ENCODE results near the gene CYP3A7.
"Not testable (repeated sequence)": the region's sequence is repeated elsewhere in the genome, so short reads cannot be mapped to it uniquely, and the experiment has no call there.

GRCh38 chr7:99690918-99691317 is 44.1 kb downstream of the CYP3A7 start:
- TF ChIP-seq POLR2A (IDR thresholded peaks at IDR 0.05; ENCODE audit: low read depth, low read length); PAX5 (IDR thresholded peaks at IDR 0.05; ENCODE audit: insufficient read depth, low read length, severe bottlenecking); POLR2AphosphoS5 (IDR thresholded peaks at IDR 0.05; ENCODE audit: low read depth, low read length); TAF1 (IDR thresholded peaks at IDR 0.05; ENCODE audit: low read depth, low read length); SPI1 (IDR thresholded peaks at IDR 0.05; ENCODE audit: low read depth, low read length); POU2F2 (IDR thresholded peaks at IDR 0.05; ENCODE audit: low read depth, low read length): not testable (repeated sequence)
